ENCODE measurements around the gene GAGE13. TPM values are rescaled to one million over a fixed set of nuclear protein-coding genes. Genes with fewer than 3 reads are reported as not detected.
A peak's percentile ranks its signal among the peaks of the same experiment; 100 is the strongest.
"Not testable (repeated sequence)": the region's sequence is repeated elsewhere in the genome, so short reads cannot be mapped to it uniquely, and the experiment has no call there.

GAGE13 gene
- not detected in 2 replicates for total RNA-seq (2014; rRNA removed; shearing (Covaris generic))

GRCh38 chrX:49331282-49331681, at the start of gene GAGE13:
Gene GAGE13 (plus strand): TSS chrX:49331582. CDS start chrX:49332738, 1,156 bp downstream.
- not testable (repeated sequence) for DNase-seq (ENCODE audit: low spot score)

- peak; percentile 33 for DNase-seq (ENCODE audit: low spot score)
Observed at GRCh38 chrX:49282647-49283011, 48.8 kb upstream of the GAGE13 start.

- DNase-seq (ENCODE audit: low spot score): no peak
Observed at GRCh38 chrX:49284212-49284611, 47.2 kb upstream of the GAGE13 start.

GRCh38 chrX:49286136-49286535, 45.2 kb upstream of the GAGE13 start:
- no peak for DNase-seq (ENCODE audit: low spot score)

GRCh38 chrX:49286581-49286980, 44.8 kb upstream of the GAGE13 start:
- DNase-seq (ENCODE audit: low spot score): no peak

GRCh38 chrX:49287665-49288064, 43.7 kb upstream of the GAGE13 start:
- no peak for DNase-seq (ENCODE audit: low spot score)

- DNase-seq (ENCODE audit: low spot score): no peak
Observed at GRCh38 chrX:49290215-49290614, 41.2 kb upstream of the GAGE13 start.

GRCh38 chrX:49291615-49292337, 39.6 kb upstream of the GAGE13 start:
- DNase-seq (ENCODE audit: low spot score): peak; percentile 69

- no peak for DNase-seq (ENCODE audit: low spot score)
Observed at GRCh38 chrX:49292400-49293362, 38.7 kb upstream of the GAGE13 start.

- not testable (repeated sequence) for DNase-seq (ENCODE audit: low spot score)
Observed at GRCh38 chrX:49299293-49299692, 32.1 kb upstream of the GAGE13 start.

GRCh38 chrX:49300703-49301102, 30.7 kb upstream of the GAGE13 start:
- no peak for DNase-seq (ENCODE audit: low spot score)

GRCh38 chrX:49303346-49303745, 28.0 kb upstream of the GAGE13 start, which contains the start of gene GAGE10:
Gene GAGE10 (plus strand): TSS chrX:49303646. CDS start chrX:49304860, 1,214 bp downstream.
- DNase-seq (ENCODE audit: low spot score): no peak

- DNase-seq (ENCODE audit: low spot score): not testable (repeated sequence)
Observed at GRCh38 chrX:49307775-49308174, 23.6 kb upstream of the GAGE13 start.

GRCh38 chrX:49308604-49309269, 22.6 kb upstream of the GAGE13 start:
- no peak for DNase-seq (ENCODE audit: low spot score)

- DNase-seq (ENCODE audit: low spot score): peak; percentile 44
Observed at GRCh38 chrX:49309401-49309981, 21.9 kb upstream of the GAGE13 start.

- no peak for DNase-seq (ENCODE audit: low spot score)
Observed at GRCh38 chrX:49310371-49310770, 21.0 kb upstream of the GAGE13 start.

- DNase-seq (ENCODE audit: low spot score): no peak
Observed at GRCh38 chrX:49312176-49312575, 19.2 kb upstream of the GAGE13 start.

GRCh38 chrX:49316085-49316484, 15.3 kb upstream of the GAGE13 start:
- no peak for DNase-seq (ENCODE audit: low spot score)

- not testable (repeated sequence) for DNase-seq (ENCODE audit: low spot score)
Observed at GRCh38 chrX:49321737-49322136, 9.6 kb upstream of the GAGE13 start, which contains the start of gene GAGE12J. Gene GAGE12J (plus strand): TSS chrX:49322037. CDS start chrX:49323194, 1,157 bp downstream.

GRCh38 chrX:49322266-49322665, 9.1 kb upstream of the GAGE13 start:
- not testable (repeated sequence) for DNase-seq (ENCODE audit: low spot score)

GRCh38 chrX:49323735-49324134, 7.6 kb upstream of the GAGE13 start:
- not testable (repeated sequence) for DNase-seq (ENCODE audit: low spot score)

Data from HT-29 (cell line).